Putamen (tissue), 1 donor: ENCODE results near the gene CDKN2B-AS1.
"Not testable (repeated sequence)": the region's sequence is repeated elsewhere in the genome, so short reads cannot be mapped to it uniquely, and the experiment has no call there.

Experiments used
- DNase-seq: peaks from one replicate; pipeline ENCODE4 v3.0.0-alpha.2; 2016; ENCODE audit warnings: low spot score

The CDKN2B-AS1 gene

GRCh38 chr9:22044583-22044982 lies 50.0 kb downstream of the CDKN2B-AS1 start:
- no peak for DNase-seq

- DNase-seq, result no peak
Observed at GRCh38 chr9:22045423-22045822, 50.8 kb downstream of the CDKN2B-AS1 start.

GRCh38 chr9:22046243-22046885 lies 51.8 kb downstream of the CDKN2B-AS1 start:
- DNase-seq, result no peak

GRCh38 chr9:22047596-22047995 lies 53.0 kb downstream of the CDKN2B-AS1 start:
- DNase-seq, result no peak

GRCh38 chr9:22049411-22049810 lies 54.8 kb downstream of the CDKN2B-AS1 start:
- DNase-seq, result no peak

- no peak for DNase-seq
Observed at GRCh38 chr9:22050924-22051323, 56.3 kb downstream of the CDKN2B-AS1 start.

GRCh38 chr9:22052376-22052945 lies 57.9 kb downstream of the CDKN2B-AS1 start:
- peak; percentile 17 for DNase-seq

- no peak for DNase-seq
Observed at GRCh38 chr9:22053178-22053577, 58.6 kb downstream of the CDKN2B-AS1 start.

- no peak for DNase-seq
Observed at GRCh38 chr9:22054076-22054475, 59.5 kb downstream of the CDKN2B-AS1 start.

GRCh38 chr9:22054529-22054928 lies 59.9 kb downstream of the CDKN2B-AS1 start:
- DNase-seq, result no peak

GRCh38 chr9:22055090-22055489 lies 60.5 kb downstream of the CDKN2B-AS1 start:
- DNase-seq, result no peak

- no peak for DNase-seq
Observed at GRCh38 chr9:22056402-22056801, 61.8 kb downstream of the CDKN2B-AS1 start.

- not testable (repeated sequence) for DNase-seq
Observed at GRCh38 chr9:22057972-22058371, 63.4 kb downstream of the CDKN2B-AS1 start.

GRCh38 chr9:22060831-22061383 lies 66.3 kb downstream of the CDKN2B-AS1 start:
- DNase-seq, result no peak

- no peak for DNase-seq
Observed at GRCh38 chr9:22064957-22065356, 70.4 kb downstream of the CDKN2B-AS1 start.

GRCh38 chr9:22065431-22066200 lies 71.0 kb downstream of the CDKN2B-AS1 start:
- peak; percentile 8 for DNase-seq

GRCh38 chr9:22067196-22067595 lies 72.6 kb downstream of the CDKN2B-AS1 start:
- DNase-seq, result no peak

- DNase-seq, result no peak
Observed at GRCh38 chr9:22068369-22068768, 73.8 kb downstream of the CDKN2B-AS1 start.

- no peak for DNase-seq
Observed at GRCh38 chr9:22073349-22073748, 78.8 kb downstream of the CDKN2B-AS1 start.

GRCh38 chr9:22078081-22078480 lies 83.5 kb downstream of the CDKN2B-AS1 start:
- DNase-seq, result no peak

GRCh38 chr9:22079873-22080341 lies 85.3 kb downstream of the CDKN2B-AS1 start:
- DNase-seq, result peak; percentile 42

GRCh38 chr9:22084336-22085035 lies 89.9 kb downstream of the CDKN2B-AS1 start:
- no peak for DNase-seq
